Islet precursor cell (in vitro differentiated cells): ENCODE measurements around the gene KCNJ14.

Experiments
- DNase-seq: peaks from one replicate; pipeline ENCODE4 v3.0.0-alpha.2; 2018

Gene KCNJ14

DNA sequence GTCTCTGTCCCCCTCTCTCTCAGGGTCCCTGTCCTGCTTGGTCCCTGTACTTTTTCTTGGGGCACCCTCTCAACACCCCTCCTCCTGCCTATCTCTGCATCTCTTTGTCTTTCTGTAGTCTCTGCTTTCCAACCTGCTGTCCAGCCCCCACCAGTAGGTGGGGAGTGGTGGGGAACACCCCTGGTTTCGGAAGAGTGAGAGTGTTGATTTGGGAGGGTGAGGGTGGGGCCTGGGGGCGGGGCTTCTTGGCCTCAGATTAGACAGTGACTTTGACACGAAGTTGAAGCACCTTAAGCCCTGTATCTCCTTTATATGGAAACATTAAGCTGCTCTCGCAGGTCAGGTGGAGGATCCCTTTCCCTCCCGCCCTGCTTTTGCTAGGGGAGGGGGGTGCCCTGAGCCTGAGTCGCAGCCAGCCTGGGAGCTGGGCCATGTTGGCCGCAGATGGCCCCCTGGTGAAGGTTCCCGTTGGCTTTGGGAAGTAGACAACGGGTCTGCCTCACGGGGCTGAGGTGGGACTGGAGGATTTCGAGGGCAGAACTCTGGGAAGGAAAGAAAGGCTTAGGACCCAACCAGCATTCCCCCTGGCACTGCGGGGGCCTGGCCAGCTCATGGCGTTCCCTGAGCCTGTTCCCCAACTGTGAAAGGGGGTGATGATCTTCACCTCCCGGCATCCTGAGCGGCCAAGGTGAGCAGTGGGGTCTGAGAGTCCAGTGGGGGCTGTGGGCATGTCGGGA is at the start of gene KCNJ14:
KCNJ14 (plus strand) TSS at position 404 of the 737 bp plus-strand sequence. CDS start 6,151 bp downstream, outside the sequence.
- DNase-seq = no peak

DNA sequence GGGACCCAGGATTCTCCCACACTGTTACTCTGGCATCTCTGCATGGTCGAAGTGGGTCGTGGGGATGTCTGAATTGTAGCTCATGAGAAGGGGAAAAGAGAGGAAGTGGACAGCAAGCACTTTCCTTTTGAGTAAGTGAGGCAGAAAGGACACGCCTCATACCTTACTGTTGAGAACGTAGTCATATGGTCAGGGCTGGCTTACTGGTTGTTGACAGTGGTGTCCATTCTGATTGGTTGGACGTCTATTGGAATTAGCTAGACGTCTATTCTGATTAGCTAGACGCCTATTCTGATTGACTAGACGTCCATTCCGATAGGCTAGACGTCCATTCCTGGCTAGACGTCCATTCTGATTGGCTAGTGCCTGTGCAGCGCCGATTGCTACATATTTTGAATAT is 49.5 kb upstream of the KCNJ14 start:
- peak; percentile 54 for DNase-seq

DNA sequence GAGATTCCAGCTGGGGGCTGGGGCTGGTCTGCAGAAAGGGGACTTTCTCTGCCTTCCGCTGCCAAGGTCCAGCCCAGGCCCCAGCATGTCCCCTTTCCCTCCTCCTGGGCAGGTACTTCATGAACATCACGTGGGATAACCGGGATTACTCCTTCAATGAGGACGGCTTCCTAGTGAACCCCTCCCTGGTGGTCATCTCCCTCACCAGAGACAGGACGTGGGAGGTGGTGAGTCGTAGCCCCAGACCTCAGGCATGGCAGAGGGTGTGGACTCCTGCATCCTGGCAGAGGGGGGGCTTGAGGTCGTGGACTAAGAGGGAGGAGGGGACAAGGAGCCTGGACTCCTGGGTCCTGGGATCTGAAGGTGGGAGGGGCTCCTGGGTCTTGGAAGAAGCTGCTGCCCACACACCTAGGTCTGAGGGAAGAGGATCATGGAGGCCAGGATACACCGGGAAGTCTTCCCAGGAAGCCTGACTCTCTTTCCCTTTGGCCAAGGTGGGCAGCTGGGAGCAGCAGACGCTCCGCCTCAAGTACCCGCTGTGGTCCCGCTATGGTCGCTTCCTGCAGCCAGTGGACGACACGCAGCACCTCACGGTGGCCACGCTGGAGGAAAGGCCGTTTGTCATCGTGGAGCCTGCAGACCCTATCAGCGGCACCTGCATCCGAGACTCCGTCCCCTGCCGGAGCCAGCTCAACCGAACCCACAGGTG is 41.3 kb upstream of the KCNJ14 start:
- DNase-seq = peak; percentile 89

DNA sequence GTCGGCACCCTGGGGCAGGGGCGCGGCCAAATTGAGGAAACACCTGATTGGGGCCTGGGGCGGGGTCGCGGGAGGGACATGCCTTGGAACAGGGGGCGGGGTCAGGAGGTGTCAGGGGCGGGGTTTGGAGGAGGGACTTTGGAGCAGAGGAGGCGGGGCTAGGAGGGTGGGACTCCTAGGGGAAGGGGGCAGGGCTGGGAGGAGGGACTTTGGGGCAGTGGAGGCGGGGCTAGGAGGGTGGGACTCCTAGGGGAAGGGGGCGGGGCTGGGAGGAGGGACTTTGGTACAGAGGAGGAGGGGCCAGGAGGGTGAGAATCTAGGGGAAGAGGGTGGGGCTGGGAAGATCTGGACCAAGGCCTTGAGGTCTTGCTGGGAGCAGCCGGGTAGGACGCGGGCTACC is 40.0 kb upstream of the KCNJ14 start:
- DNase-seq = peak; percentile 92

DNA sequence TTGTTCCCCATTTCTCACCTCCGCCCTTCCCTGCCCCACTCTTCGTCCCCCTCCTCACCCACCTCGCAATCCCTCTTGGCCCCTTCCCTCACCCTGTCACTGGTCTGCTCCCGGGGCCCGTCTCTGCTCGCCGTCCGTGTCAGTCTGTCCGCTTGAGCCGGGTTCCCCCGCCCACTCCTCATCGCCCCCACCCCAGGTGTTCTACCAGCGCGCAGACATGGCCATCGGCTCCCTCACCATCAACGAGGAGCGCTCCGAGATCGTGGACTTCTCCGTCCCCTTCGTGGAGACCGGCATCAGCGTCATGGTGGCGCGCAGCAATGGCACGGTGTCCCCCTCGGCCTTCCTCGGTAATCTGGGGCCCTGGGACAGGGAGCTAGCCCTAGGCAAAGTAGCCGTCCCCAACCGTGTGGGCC is 39.6 kb upstream of the KCNJ14 start:
- DNase-seq = no peak

DNA sequence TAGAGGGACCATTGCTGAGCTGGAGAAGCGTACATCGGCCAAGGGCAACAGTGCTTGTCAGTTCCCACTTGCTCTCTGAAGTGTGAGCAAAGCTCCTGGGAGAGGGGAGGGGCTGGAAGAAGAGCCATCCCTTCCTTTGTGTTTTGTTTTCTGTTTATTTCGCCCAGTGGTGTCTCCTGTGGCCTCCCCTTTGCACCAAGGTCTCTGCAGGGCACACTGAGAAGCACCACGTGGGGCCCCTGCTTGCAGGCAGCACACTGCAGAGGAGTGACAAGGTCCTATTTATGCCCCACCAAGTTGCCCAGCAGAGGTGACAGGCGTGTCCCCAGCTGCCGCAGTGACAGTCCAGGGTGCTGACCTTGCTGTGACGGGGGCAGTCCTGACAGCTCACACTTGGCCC is 38.0 kb upstream of the KCNJ14 start:
- DNase-seq = no peak

DNA sequence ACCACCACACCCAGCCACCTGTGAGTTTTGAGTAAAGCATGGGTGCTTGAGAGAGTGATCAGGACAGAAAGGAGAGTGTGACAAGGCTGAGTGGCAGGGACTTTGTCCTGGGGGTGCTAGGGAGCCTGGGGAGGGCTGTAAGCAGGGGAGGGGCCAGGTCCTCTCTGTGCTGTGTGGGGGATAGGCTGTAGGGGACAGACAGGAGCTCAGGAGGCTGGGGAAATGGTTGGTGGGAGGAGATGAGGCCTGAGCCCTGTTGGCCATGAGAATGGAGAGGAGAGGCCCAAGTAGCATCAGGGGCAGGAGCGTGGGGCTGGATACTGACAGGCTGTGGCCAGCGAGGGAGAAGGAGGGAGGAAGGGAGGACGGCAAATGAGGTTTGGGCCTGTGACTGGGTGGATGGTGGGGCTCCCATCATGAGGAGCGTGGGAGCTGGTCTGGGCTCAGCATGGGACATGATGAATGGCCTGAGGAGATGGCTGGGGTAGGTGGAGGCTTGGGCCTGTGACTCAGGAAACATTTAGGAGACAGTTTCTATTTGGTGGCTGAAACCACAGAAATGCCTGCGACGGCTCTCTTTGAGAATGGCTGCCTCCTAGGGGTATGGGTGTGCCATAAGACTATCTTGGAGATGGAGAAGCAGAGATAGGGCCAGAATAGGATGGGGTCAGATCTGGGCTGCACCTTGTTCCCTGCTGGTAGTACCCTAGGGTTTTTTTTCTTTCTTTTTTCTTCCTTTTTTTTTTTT is 36.9 kb upstream of the KCNJ14 start:
- peak; percentile 86 for DNase-seq

DNA sequence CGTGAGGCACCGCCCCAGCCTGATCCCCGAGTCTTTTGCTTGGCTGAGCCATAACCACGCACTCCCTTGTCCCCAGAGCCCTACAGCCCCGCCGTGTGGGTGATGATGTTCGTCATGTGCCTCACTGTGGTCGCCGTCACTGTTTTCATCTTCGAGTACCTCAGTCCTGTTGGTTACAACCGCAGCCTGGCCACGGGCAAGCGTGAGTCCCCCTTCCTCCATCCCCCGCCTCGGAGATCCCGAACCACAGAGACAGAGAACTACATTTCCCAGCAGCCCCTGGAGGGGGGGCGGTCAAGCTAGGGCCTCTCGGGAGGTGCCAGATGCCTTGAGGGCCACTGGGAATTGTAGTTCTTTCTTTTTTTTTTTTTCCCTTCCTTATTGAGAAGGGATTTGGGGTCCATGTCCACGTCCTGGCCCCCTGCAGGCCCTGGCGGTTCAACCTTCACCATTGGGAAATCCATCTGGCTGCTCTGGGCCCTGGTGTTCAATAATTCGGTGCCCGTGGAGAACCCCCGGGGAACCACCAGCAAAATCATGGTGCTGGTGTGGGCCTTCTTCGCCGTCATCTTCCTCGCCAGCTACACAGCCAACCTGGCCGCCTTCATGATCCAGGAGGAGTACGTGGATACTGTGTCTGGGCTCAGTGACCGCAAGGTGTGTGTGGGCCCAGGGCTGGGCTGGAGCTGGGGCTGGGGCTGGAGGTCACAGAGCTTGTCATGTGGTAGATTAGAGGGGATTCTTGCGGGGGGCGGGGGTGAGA is 36.0 kb upstream of the KCNJ14 start:
- peak; percentile 75 for DNase-seq

DNA sequence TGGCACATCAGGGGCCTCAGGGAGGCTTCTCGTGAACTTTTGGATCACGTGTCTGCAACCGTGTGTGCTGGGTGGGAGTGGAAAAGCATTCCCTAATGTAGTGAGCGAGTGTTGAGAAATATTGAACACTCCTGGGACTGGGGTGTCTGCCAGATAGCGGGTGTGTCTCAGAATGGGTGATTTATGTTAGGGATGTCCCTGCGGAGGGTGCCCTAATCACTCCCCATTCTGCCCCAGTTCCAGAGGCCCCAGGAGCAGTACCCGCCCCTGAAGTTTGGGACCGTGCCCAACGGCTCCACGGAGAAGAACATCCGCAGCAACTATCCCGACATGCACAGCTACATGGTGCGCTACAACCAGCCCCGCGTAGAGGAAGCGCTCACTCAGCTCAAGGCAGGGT is 33.8 kb upstream of the KCNJ14 start:
- no peak for DNase-seq

DNA sequence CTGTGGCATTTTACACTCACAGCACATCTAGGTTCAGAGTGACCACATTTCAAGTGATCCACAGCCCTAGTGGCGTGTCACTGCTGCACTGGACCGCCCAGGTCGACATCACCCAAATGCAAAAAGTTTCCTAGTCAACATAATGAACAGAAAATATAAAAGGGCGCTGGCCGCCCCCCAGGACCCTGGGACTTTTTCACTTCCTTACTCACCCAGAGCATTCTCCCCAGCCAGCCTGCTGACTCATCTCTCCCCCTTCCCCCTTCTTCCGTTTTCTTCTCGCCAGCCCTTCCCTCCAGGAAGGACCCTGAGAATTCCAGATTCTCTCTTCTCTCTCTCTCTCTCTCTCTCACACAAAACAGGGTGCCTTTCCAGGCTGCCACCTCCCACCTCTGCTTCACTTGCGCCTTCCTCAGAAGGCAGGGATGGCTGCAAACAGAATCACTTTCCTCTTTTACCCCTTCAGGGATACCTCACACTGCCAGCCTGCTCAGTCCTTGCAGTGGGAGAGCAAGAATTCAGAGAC is 30.6 kb upstream of the KCNJ14 start:
- peak; percentile 85 for DNase-seq

DNA sequence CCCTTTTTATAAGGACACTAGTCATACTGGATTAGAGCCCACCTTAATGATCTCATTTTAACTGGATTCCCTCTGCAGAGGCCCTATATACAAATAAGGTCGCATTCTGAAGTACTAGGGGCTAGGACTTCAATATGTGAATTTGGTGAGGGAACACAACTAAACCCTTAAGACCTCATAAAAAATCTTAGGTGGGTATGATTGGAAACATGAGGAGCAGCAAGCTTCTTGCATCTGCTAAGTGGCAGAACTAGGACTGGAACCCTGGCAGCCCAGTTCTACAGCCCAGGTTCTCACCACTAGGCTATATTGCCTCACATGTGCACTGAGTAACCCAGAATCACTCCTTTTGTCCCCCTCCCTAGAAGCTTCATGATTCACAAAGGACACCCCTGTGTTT is 26.7 kb upstream of the KCNJ14 start:
- DNase-seq = no peak

DNA sequence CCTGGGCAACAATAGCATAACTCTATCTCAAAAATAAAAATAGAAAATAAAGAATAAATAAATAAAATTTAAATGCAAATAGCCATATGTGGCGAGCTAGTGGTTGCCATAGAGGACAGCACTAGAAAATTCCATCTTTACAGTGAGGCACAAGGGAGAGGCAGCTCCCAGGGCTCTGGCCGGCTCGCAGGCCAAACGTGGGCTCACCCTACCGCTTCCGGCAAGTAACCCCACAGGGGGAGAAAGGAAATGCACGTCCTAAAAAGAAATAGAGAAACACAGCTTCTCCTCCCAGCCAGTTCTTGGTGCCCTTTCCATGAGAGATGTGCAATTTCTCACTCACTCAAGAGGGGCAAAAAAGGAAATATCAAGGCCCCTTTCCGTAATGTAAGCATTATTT is 22.0 kb upstream of the KCNJ14 start:
- DNase-seq = no peak

DNA sequence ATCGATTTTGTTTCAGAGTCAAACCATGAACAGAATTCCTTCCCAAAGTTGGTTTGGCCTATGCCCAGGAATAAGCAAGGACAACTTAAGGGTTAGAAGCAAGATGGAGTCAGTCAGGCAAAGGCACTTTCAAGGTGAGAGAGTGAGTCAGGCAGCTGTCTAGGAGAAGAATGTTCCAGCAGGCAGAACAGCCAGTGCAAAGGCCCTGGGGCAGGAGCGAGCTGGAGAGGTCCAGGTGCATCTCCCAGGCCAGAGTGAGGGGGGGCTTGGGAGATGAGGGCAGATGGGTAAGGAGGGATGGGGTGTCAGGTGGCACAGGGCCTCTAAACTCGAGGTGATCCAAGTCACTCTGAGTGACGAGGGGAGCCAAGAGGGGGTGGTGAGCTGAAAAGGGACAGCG is 18.8 kb upstream of the KCNJ14 start:
- no peak for DNase-seq

DNA sequence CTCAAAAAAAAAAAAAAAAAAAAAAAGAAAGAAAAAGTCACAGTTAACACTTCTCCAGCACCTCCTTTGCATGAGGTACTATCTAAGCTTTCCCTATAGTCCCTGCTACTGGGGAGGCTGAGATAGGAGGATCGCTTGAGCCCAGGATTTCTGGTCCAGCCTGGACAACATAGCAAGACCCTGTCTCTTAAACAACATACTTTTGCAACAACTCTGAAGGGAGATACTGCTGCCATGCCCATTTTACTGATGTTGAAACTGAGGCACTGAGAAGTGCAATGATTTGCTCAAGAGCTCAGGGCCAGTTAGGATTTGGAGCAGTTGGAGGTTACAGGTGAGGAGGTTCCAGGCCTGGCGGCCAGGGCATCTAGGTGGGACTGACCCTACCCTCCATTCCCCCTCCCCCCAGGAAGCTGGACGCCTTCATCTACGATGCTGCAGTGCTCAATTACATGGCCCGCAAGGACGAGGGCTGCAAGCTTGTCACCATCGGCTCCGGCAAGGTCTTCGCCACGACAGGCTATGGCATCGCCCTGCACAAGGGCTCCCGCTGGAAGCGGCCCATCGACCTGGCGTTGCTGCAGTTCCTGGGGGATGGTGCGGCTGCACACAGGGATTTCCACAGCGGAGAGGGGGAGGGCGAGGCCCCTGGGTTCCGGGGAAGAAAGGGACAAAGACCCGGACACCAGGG is 13.9 kb upstream of the KCNJ14 start:
- no peak for DNase-seq

DNA sequence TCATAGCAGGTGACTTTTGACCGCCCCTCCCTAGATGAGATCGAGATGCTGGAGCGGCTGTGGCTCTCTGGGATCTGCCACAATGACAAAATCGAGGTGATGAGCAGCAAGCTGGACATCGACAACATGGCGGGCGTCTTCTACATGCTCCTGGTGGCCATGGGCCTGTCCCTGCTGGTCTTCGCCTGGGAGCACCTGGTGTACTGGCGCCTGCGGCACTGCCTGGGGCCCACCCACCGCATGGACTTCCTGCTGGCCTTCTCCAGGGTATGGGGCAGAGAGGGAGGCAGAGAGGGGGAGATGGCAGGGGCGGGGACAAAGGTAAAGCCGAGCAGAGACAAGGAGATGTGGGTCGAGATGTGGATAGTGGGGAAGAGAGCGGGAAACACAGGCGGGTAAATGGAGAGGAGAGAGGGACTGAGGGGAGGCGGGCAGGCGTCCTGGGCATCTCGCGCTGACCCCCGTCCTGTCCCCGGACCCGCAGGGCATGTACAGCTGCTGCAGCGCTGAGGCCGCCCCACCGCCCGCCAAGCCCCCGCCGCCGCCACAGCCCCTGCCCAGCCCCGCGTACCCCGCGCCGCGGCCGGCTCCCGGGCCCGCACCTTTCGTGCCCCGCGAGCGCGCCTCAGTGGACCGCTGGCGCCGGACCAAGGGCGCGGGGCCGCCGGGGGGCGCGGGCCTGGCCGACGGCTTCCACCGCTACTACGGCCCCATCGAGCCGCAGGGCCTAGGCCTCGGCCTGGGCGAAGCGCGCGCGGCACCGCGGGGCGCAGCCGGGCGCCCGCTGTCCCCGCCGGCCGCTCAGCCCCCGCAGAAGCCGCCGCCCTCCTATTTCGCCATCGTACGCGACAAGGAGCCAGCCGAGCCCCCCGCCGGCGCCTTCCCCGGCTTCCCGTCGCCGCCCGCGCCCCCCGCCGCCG is 13.0 kb upstream of the KCNJ14 start:
- no peak for DNase-seq

DNA sequence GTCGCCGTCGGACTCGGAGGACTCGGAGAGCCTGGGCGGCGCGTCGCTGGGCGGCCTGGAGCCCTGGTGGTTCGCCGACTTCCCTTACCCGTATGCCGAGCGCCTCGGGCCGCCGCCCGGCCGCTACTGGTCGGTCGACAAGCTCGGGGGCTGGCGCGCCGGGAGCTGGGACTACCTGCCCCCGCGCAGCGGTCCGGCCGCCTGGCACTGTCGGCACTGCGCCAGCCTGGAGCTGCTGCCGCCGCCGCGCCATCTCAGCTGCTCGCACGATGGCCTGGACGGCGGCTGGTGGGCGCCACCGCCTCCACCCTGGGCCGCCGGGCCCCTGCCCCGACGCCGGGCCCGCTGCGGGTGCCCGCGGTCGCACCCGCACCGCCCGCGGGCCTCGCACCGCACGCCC is 12.1 kb upstream of the KCNJ14 start:
- DNase-seq = no peak

DNA sequence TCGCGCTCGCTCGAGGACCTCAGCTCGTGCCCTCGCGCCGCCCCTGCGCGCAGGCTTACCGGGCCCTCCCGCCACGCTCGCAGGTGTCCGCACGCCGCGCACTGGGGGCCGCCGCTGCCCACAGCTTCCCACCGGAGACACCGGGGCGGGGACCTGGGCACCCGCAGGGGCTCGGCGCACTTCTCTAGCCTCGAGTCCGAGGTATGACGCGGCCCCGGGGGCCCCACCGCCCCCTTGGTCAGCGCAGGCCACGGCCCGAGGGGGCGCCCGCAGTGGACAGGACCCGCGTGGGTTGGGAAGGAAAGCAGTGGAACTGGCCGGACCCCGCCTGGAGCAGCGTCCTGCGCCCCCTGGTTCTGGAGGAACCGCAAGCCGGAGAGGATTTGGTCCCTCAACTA is 11.6 kb upstream of the KCNJ14 start:
- DNase-seq = no peak

DNA sequence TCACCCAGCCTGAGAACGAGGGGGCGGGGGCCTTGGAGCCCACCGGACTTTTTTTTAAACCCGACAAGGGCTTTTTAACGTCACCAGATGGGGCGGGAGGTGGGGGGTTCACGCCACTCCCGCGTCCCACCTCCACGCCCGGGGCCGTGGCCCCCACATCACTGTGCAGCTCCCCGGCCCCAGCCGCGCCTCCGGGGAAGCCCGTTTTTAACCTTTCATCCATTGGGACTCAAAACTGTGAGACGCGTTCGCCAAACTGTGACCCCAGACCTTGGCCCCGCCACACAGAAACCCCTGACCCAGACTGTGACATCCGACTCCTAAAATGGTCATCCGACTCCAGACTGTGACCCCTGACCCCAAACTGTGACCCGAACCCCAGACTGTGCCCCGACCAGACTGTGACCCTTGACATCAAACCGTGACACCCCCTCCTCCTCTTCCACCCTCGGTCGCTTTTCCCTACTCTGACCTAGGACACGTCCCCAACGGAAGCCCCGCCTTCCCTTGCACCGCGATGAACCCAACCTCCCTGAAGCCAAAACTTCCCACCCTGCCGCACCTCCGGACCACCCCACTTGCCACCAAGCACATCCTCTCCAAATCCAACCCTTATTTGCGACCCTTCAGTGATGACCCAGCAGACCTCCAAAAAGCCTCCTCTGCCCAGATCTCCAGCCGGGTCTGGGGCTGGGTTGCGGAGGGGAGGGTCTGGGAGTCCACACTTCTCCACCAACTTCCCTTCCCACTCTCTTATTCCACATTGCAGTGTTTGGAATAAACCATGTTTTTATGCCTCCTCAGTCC is 11.0 kb upstream of the KCNJ14 start:
- no peak for DNase-seq

DNA sequence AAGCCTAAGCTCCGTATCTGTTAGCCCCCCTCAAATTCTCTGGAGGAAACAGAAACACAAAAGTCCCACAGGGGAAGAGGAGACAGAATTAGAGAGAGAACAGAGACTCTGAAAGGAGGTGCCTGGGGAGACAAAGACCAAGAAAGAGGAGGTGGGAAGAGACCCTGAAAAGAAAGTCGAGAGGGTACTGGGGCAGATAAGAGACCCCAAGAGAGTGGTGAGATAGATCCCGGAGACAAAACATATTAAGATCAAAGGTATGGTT is 10.5 kb upstream of the KCNJ14 start:
- DNase-seq = no peak

DNA sequence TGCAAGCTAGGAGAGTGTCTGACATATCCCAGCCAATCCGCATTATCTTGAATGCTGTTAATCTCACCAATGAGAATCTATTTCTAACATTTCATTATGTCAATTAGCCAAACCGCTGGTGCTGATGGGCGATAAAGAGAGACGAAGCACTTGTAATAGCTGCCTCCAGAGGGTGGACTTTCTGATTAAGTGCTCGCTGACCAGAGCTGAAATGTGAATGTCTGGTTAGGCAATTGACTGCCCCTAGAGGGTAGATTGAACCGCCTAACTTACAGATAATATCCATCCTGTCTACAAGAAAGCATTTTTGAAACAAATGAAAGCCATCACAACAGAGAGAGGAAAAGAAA is 10.1 kb upstream of the KCNJ14 start:
- DNase-seq = peak; percentile 75
